GM23338 (cell line): ENCODE data around the gene CHIA. TPM values are rescaled to one million over a fixed set of nuclear protein-coding genes. Genes with fewer than 3 reads are reported as not detected.
"Not testable (repeated sequence)": the region's sequence is repeated elsewhere in the genome, so short reads cannot be mapped to it uniquely, and the experiment has no call there.

ENCODE experiments used
- ATAC-seq: fragments of 200-7000 bp; cut with Tn5 transposase; 3 replicates; pipeline ENCODE4 v1.9.1; 2020
- DNase-seq: peaks from one replicate; pipeline ENCODE4 v3.0.0-alpha.2; 2015; ENCODE audit warnings: low spot score
- H2AFZ ChIP-seq: fragments of 200-600 bp; sonication (generic); 2 replicates; pipeline ENCODE4 v1.8.0; 2016; ENCODE audit warnings: antibody characterized with exemption, mild to moderate bottlenecking, moderate library complexity
- H3F3A ChIP-seq: fragments of 200-600 bp; sonication (generic); replicated peaks from 2 replicates; pipeline ENCODE4 v1.8.0; 2017; ENCODE audit warnings: antibody characterized with exemption, mixed run types, low read depth
- H3K27ac ChIP-seq: fragments of 200-600 bp; sonication (generic); 2 replicates; pipeline ENCODE4 v1.6.1; 2016; ENCODE audit warnings: low read depth
- H3K27me3 ChIP-seq: fragments of 200-600 bp; sonication (generic); 2 replicates; pipeline ENCODE4 v1.8.0; 2016; ENCODE audit warnings: mild to moderate bottlenecking, mixed run types, moderate library complexity; ENCODE audit not compliant: insufficient read depth
- H3K36me3 ChIP-seq: fragments of 200-600 bp; sonication (generic); 2 replicates; pipeline ENCODE4 v1.8.0; 2016; ENCODE audit warnings: mild to moderate bottlenecking; ENCODE audit not compliant: insufficient read depth
- H3K4me1 ChIP-seq: fragments of 200-600 bp; sonication (generic); 2 replicates; pipeline ENCODE4 v1.8.0; 2016; ENCODE audit warnings: mild to moderate bottlenecking, moderate library complexity; ENCODE audit not compliant: insufficient read depth
- H3K4me2 ChIP-seq: fragments of 200-600 bp; sonication (generic); 2 replicates; pipeline ENCODE4 v1.7.1; 2017; ENCODE audit warnings: mixed run types
- H3K4me3 ChIP-seq: fragments of 200-600 bp; sonication (generic); 2 replicates; pipeline ENCODE4 v1.6.1; 2016; ENCODE audit warnings: mixed run types
- H3K79me2 ChIP-seq: fragments of 200-600 bp; sonication (generic); replicated peaks from 2 replicates; pipeline ENCODE4 v1.8.0; 2017; ENCODE audit warnings: mild to moderate bottlenecking; ENCODE audit not compliant: insufficient read depth
- H3K9me2 ChIP-seq: fragments of 200-600 bp; sonication (generic); 2 replicates; pipeline ENCODE4 v1.8.0; 2017; ENCODE audit not compliant: insufficient read depth
- H4K20me1 ChIP-seq: fragments of 200-600 bp; sonication (generic); replicated peaks from 2 replicates; pipeline ENCODE4 v1.8.0; 2017; ENCODE audit warnings: mild to moderate bottlenecking; ENCODE audit not compliant: insufficient read depth
- H3K27ac Mint-ChIP-seq: 2 replicates; pipeline ENCODE4 v1.8.0; 2020; ENCODE audit warnings: inconsistent platforms, mild to moderate bottlenecking, moderate library complexity, mixed read lengths
- H3K27me3 Mint-ChIP-seq: 3 replicates; pipeline ENCODE4 v1.8.0; 2022; ENCODE audit warnings: low read depth, mild to moderate bottlenecking, moderate library complexity, mixed read lengths, inconsistent platforms; ENCODE audit not compliant: insufficient read depth, poor library complexity
- H3K36me3 Mint-ChIP-seq: 3 replicates; pipeline ENCODE4 v1.8.0; 2021; ENCODE audit warnings: low read depth, mild to moderate bottlenecking, inconsistent platforms, moderate library complexity, mixed read lengths
- H3K4me1 Mint-ChIP-seq: 3 replicates; pipeline ENCODE4 v1.8.0; 2020; ENCODE audit warnings: mild to moderate bottlenecking, inconsistent platforms, mixed read lengths
- H3K4me3 Mint-ChIP-seq: 3 replicates; pipeline ENCODE4 v1.8.0; 2021; ENCODE audit warnings: moderate library complexity, mild to moderate bottlenecking, inconsistent platforms, mixed read lengths
- H3K9me3 Mint-ChIP-seq: 3 replicates; pipeline ENCODE4 v1.8.0; 2020; ENCODE audit warnings: moderate library complexity, mild to moderate bottlenecking, inconsistent platforms, mixed read lengths
- CTCF ChIP-seq, 2 experiments: fragments of 200-600 bp in 1 of 2; sonication (generic) in 1 of 2; conservative IDR thresholded peaks; 2 replicates each; pipeline versions ENCODE4 v1.5.1 to v1.6.1; 2016 to 2017; ENCODE audit warnings: antibody characterized with exemption in 2 of 2, low read depth in 2 of 2, mild to moderate bottlenecking in 2 of 2, moderate library complexity in 1 of 2
- ETS1 ChIP-seq: IDR thresholded peaks from 2 replicates; pipeline ENCODE4 v1.6.1; 2016; ENCODE audit warnings: antibody characterized with exemption
- NANOG ChIP-seq: IDR thresholded peaks from 2 replicates; pipeline ENCODE4 v1.6.1; 2016; ENCODE audit warnings: antibody characterized with exemption, borderline replicate concordance
- POLR2AphosphoS5 ChIP-seq: IDR thresholded peaks from 2 replicates; pipeline ENCODE4 v1.6.1; 2016; ENCODE audit warnings: antibody characterized with exemption, low read depth
- REST ChIP-seq: IDR thresholded peaks from one replicate; pipeline ENCODE4 v1.6.1; 2018; ENCODE audit warnings: antibody characterized with exemption; ENCODE audit not compliant: unreplicated experiment
- ZNF331 ChIP-seq: fragments of 250-450 bp; sonication (Bioruptor Pico); IDR thresholded peaks from 2 replicates; pipeline ENCODE4 v1.5.0; 2020; ENCODE audit warnings: low read depth, mild to moderate bottlenecking, moderate library complexity
- polyA plus RNA-seq: library from polyadenylated mRNA; unstranded; fragments of >200 nt; fragmentation: Nextera tagmentation; extraction: Ambion mirVana; gene quantifications from 2 replicates; pipeline ENCODE4 v1.2.1, GENCODE V29; 2016
- total RNA-seq: library from RNA; depleted of rRNA; stranded (reverse); fragments of >200 nt; shearing (Covaris generic); gene quantifications from 2 replicates; pipeline ENCODE4 v1.2.3, GENCODE V29; 2014

CHIA gene
- total and polyA plus RNA-seq, 2 experiments from 2014 or later = not detected

GRCh38 chr1:111338849-111339248, 48.2 kb downstream of the CHIA start:
- not testable (repeated sequence) for H3K4me1 ChIP-seq, H3K27ac ChIP-seq, H3K79me2 ChIP-seq, H3K4me3 Mint-ChIP-seq, H3K27ac Mint-ChIP-seq, H3K4me2 ChIP-seq, H3F3A ChIP-seq, DNase-seq, H3K9me2 ChIP-seq, H3K27me3 ChIP-seq, H3K36me3 Mint-ChIP-seq, H2AFZ ChIP-seq, H4K20me1 ChIP-seq, H3K27me3 Mint-ChIP-seq, H3K4me3 ChIP-seq, H3K36me3 ChIP-seq, ATAC-seq, H3K4me1 Mint-ChIP-seq
- H3K9me3 Mint-ChIP-seq = peaks cover 29% of the 10 kb centered on the region

GRCh38 chr1:111346089-111346885, 55.6 kb downstream of the CHIA start:
- Histone ChIP-seq H4K20me1 (no peaks in the 10 kb centered on the region), H3K27ac (peak overlapping the region; percentile 84), H3F3A (no peaks in the 10 kb centered on the region), H3K9me2 (no peaks in the 10 kb centered on the region), H3K36me3 (no peaks in the 10 kb centered on the region; the same call in 1 of the 2 replicates), H3K4me3 (peak overlapping the region; percentile 80), H3K27me3 (no peaks in the 10 kb centered on the region; the same call in 1 of the 2 replicates), H2AFZ (peak overlapping the region; percentile 86), H3K79me2 (no peaks in the 10 kb centered on the region), H3K4me1 (peaks cover 21% of the 10 kb centered on the region), H3K4me2 (peak overlapping the region; percentile 84)
- peak; percentile 98 for DNase-seq
- peak overlapping the region; percentile 85 for H3K4me3 Mint-ChIP-seq
- peaks cover 1% of the 10 kb centered on the region for H3K27me3 Mint-ChIP-seq
- no peak for TF ChIP-seq NANOG
- TF ChIP-seq CTCF (conservative IDR thresholded peaks at IDR 0.05; ENCODE audit: low read depth in 2 of 2) = peak; percentile 29 to 34; a peak in 3 of 4 replicates
- no peak for TF ChIP-seq ETS1
- TF ChIP-seq ZNF331 (CRISPR knock-in tag) = no peak
- no peak for TF ChIP-seq REST
- TF ChIP-seq POLR2AphosphoS5 = no peak; the same call in 1 of the 2 replicates
- peaks cover 26% of the 10 kb centered on the region for H3K4me1 Mint-ChIP-seq
- no peaks in the 10 kb centered on the region; the same call in 2 of the 3 replicates for H3K36me3 Mint-ChIP-seq
- peak; percentile 95 for ATAC-seq
- peak overlapping the region; percentile 87 for H3K27ac Mint-ChIP-seq
- H3K9me3 Mint-ChIP-seq = no peaks in the 10 kb centered on the region
